ENCODE results near the gene TREML4.

The TREML4 gene

GRCh38 chr6:41190791-41191190 is 37.4 kb upstream of the TREML4 start:
- H3K27me3 ChIP-seq (ENCODE audit: insufficient read depth, poor library complexity, severe bottlenecking) = no peaks in the 10 kb centered on the region
- DNase-seq (ENCODE audit: low read depth in 1 of 2, low spot score in 1 of 2) = no peak
- no peak for TF ChIP-seq REST (IDR thresholded peaks at IDR 0.05; ENCODE audit: insufficient replicate concordance, low read depth)
- no peak for TF ChIP-seq GABPA (IDR thresholded peaks at IDR 0.05; ENCODE audit: low read depth)
- no peak for TF ChIP-seq CTCF (IDR thresholded peaks at IDR 0.05; ENCODE audit: insufficient read depth, low read length)
- TF ChIP-seq SPI1 (IDR thresholded peaks at IDR 0.05; ENCODE audit: borderline replicate concordance, low read depth) = no peak
- TF ChIP-seq POLR2AphosphoS5 (IDR thresholded peaks at IDR 0.05; ENCODE audit: low read depth) = no peak
- no peak overlapping the region for H3K4me3 ChIP-seq (replicated peaks; ENCODE audit: insufficient read depth, low read length)
- no peak overlapping the region for H3K27ac ChIP-seq (replicated peaks)

- peak in 1 of 2 experiments; percentile 51 for DNase-seq (ENCODE audit: low read depth in 1 of 2, low spot score in 1 of 2)
- no peak overlapping the region for H3K27ac ChIP-seq (replicated peaks)
- no peak overlapping the region for H3K4me3 ChIP-seq (replicated peaks; ENCODE audit: insufficient read depth, low read length)
- no peaks in the 10 kb centered on the region for H3K27me3 ChIP-seq (ENCODE audit: insufficient read depth, poor library complexity, severe bottlenecking)
- TF ChIP-seq CTCF (IDR thresholded peaks at IDR 0.05; ENCODE audit: insufficient read depth, low read length) (no peak), SPI1 (IDR thresholded peaks at IDR 0.05; ENCODE audit: borderline replicate concordance, low read depth) (no peak), REST (IDR thresholded peaks at IDR 0.05; ENCODE audit: insufficient replicate concordance, low read depth) (no peak), GABPA (IDR thresholded peaks at IDR 0.05; ENCODE audit: low read depth) (no peak), POLR2AphosphoS5 (IDR thresholded peaks at IDR 0.05; ENCODE audit: low read depth) (no peak)
Measured at GRCh38 chr6:41191569-41191968, 36.6 kb upstream of the TREML4 start.

- H3K27ac ChIP-seq (replicated peaks) = no peak overlapping the region
- no peak for TF ChIP-seq GABPA (IDR thresholded peaks at IDR 0.05; ENCODE audit: low read depth)
- TF ChIP-seq SPI1 (IDR thresholded peaks at IDR 0.05; ENCODE audit: borderline replicate concordance, low read depth) = no peak
- TF ChIP-seq POLR2AphosphoS5 (IDR thresholded peaks at IDR 0.05; ENCODE audit: low read depth) = no peak
- no peak for TF ChIP-seq REST (IDR thresholded peaks at IDR 0.05; ENCODE audit: insufficient replicate concordance, low read depth)
- no peak for TF ChIP-seq CTCF (IDR thresholded peaks at IDR 0.05; ENCODE audit: insufficient read depth, low read length)
- DNase-seq (ENCODE audit: low read depth in 1 of 2, low spot score in 1 of 2) = no peak
- H3K27me3 ChIP-seq (ENCODE audit: insufficient read depth, poor library complexity, severe bottlenecking) = no peaks in the 10 kb centered on the region
- no peak overlapping the region for H3K4me3 ChIP-seq (replicated peaks; ENCODE audit: insufficient read depth, low read length)
Measured at GRCh38 chr6:41193171-41193734, 34.9 kb upstream of the TREML4 start.

Data from HL-60 (cell line).